Upper lobe of left lung (tissue), 4 donors: ENCODE measurements around the gene CAGE1.
A peak's percentile ranks its signal among the peaks of the same experiment; 100 is the strongest.

Experiments
- EP300 ChIP-seq, 4 donors: sonication (generic); formaldehyde crosslinking; IDR thresholded peaks; one replicate each; pipeline ENCODE4 v1.5.1; 2017; ENCODE audit warnings: antibody characterized with exemption in 4 of 4, control low read depth in 2 of 4
- POLR2A ChIP-seq, 4 donors: fragments of 450-650 bp; IDR thresholded peaks; one replicate each; pipeline ENCODE4 v1.5.1; 2016 to 2017; ENCODE audit warnings: antibody characterized with exemption in 4 of 4, mild to moderate bottlenecking in 2 of 4
- TF ChIP-seq, protein P1 (sequence below), 6 experiments: fragments of 450-650 bp in 4 of 6; fragments of 200-600 bp in 2 of 6; sonication (generic) in 2 of 6; IDR thresholded peaks; one replicate each; pipeline ENCODE4 v1.5.1; 2016 to 2019; ENCODE audit warnings: antibody characterized with exemption in 6 of 6

- TF ChIP-seq EP300 (IDR thresholded peaks at IDR 0.05) (no peak), POLR2A (IDR thresholded peaks at IDR 0.05) (no peak)
- TF ChIP-seq, protein P1, sequence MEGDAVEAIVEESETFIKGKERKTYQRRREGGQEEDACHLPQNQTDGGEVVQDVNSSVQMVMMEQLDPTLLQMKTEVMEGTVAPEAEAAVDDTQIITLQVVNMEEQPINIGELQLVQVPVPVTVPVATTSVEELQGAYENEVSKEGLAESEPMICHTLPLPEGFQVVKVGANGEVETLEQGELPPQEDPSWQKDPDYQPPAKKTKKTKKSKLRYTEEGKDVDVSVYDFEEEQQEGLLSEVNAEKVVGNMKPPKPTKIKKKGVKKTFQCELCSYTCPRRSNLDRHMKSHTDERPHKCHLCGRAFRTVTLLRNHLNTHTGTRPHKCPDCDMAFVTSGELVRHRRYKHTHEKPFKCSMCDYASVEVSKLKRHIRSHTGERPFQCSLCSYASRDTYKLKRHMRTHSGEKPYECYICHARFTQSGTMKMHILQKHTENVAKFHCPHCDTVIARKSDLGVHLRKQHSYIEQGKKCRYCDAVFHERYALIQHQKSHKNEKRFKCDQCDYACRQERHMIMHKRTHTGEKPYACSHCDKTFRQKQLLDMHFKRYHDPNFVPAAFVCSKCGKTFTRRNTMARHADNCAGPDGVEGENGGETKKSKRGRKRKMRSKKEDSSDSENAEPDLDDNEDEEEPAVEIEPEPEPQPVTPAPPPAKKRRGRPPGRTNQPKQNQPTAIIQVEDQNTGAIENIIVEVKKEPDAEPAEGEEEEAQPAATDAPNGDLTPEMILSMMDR (IDR thresholded peaks at IDR 0.05): peak in 5 of 6 experiments; percentile 15 to 56 (median 49)
Measured at GRCh38 chr6:7424967-7425807, 35.6 kb upstream of the CAGE1 start.
